Renal cortex interstitium (tissue), 11 donors: Measurements from ENCODE around the gene CTSD. TPM values are rescaled to one million over a fixed set of nuclear protein-coding genes. Genes with fewer than 3 reads are reported as not detected.

ENCODE experiments used
- DNase-seq, 11 donors: peaks; one replicate each; pipeline ENCODE4 v3.0.0-alpha.2; 2013; ENCODE audit warnings: low read depth in 9 of 11, low spot score in 4 of 11; ENCODE audit errors: extremely low read depth in 1 of 11
- polyA plus RNA-seq, 3 donors: library from polyadenylated mRNA; unstranded; fragments of 120-200 nt; gene quantifications; one replicate each; pipeline ENCODE4 v1.2.1, GENCODE V29; 2013; ENCODE audit not compliant: insufficient read length in 3 of 3

CTSD gene
- polyA plus RNA-seq, 3 donors: 195 to 261 (median 236) TPM

DNA sequence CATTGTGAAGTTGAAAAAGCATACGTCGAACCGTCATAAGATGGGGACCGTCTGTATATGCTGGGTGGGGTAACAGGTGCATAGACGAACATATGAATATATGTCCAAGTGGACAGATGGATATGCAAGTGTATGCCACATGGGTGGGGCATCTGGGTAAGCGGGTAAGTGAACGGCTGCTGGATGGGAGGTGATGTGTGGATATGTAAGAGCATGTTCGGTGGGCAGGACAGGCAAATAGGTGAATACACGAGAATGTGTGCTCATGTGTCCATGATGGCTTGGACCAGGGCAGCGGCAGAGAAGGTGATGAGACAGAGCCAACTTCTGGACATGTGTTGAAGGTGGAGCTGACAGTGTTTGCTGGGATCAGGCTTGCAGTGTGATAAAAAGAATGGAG is 25.3 kb downstream of the CTSD start:
- no peak for DNase-seq

DNA sequence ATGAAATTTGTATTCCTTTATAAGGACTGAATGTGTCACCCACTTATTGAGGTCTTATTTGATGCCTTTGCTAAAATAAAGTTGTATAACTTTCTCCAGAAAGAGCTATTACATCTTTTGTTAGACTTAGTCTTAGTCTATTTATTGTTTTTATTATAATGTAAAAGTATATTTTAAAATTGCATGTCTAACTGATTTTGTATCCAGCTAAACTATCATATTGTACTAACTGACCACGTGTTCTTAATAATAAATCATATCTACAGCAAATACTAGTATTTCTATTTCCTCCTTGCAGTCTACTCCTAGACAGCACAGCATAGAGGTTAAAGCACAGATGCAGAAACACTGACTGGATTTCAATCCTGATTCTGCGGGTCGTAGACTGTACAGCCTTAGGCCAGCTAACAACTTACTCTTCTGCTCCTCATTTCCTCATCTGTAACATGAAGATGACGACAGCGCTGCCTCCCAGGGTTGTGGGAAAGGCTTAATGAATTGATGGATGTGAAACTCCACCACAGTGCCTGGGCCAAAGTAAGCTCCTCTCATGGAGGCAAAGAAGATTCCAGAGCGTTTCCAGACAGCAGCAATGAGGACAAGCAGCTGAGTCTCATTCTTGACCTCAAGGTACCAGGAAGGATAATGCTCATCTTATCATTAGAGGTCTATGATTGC is 26.5 kb downstream of the CTSD start:
- DNase-seq: no peak

DNA sequence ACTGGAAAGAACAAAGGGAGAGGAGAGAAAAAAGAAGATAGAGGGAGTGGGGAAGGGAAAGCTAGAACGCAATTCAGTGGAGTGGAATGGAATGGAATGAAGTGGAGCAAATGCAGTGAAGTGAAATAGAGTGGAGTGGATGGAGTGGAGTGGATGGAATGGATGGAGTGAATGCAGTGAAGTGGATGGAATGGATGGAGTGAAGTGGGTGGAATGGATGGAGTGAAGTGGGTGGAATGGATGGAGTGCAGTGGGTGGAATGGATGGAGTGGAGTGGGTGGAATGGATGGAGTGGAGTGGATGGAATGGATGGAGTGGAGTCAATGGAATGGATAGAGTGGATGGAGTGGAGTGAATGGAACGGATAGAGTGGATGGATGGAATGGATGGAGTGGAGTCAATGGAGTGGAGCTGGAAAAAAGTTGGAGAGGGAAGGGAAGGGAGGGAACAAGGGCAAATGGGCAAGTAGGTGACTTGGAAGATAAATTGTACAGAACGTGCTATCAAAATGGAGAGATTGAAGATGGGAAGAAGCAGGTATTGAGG is 27.2 kb downstream of the CTSD start:
- no peak for DNase-seq

DNA sequence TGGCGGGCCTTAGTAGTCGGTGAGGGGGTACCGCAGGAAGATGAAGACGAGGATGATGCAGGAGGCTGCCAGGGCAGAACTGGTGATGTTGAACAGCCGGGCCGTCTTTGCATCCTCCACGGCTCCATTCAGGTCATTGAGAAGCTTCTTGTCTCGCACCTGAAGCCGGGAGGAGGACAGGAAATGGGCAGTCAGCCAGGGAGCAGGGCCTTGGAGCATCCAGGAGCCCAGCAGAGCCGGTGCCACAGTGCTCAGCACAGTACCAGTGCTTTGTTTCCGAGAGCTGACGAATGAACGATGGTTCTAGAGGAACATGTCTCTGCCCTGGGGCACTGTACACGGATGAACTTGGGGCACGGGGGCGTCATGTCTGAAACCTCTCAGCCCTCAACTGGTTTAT is 28.5 kb downstream of the CTSD start:
- DNase-seq: no peak

DNA sequence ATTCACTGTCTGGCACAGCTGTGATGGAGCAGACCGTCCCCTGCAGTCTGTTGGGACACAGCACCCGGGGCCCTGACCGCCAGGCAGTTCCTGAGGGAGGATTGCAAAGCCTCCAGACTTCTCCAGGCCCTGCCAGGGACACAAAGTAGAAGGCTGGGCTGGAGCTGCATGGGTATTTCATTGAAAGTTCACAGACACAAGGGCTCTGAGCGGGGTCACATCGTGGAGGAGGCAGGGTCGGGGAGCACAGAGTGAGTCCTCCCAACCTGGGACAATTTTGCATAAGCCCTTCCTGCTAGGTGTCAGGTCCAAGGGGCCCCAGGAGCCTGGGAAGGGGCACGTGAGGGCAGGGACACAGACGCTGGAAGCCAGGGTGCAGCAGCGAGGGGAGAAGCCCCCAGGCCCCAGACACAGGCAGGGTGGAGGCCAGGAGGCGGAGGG is 29.1 kb downstream of the CTSD start:
- no peak for DNase-seq

DNA sequence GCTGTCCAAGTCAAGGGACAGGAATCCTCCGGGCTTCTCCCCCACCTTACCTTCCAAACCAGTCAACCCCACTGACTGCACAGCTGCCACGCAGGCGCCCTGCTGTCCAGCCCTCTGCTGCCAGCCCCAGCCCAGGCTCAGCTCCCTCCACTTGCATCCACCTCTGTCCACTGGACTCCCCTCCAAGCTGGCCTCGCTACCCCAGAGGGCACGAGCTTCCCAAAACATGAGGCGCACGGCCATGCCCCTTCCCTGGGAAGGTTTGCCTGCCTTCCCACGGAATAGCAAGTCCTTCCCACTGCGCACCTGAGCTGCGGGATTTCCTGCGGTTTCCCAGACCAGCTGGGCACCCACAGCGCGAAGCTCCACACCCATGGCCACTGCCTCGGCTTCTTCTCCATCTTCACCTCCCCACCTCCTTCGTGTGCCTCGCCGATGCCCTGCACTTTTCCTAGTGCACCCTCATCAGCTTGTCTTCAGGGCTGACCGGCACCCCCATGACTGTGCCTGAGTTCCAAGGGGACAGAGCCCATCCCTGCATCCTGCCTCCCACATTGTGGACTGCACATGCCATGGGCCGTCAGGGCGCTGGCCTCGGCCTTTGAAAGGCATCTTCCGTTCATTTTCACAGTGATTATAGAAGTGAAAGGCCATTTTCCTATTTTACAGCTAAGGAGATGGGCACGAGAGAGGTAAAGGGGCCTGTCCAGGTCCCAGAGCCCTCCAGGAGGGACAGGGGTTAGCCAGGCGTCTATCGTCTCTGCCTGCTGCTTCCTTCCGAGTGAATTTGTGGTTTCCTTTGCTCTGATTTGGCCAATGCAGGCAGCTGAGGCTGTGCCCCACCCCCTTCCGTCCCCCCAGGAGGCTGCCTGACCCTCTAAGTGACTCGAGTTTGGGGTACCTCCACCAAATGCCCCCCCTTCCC is 29.7 kb downstream of the CTSD start:
- DNase-seq: no peak

DNA sequence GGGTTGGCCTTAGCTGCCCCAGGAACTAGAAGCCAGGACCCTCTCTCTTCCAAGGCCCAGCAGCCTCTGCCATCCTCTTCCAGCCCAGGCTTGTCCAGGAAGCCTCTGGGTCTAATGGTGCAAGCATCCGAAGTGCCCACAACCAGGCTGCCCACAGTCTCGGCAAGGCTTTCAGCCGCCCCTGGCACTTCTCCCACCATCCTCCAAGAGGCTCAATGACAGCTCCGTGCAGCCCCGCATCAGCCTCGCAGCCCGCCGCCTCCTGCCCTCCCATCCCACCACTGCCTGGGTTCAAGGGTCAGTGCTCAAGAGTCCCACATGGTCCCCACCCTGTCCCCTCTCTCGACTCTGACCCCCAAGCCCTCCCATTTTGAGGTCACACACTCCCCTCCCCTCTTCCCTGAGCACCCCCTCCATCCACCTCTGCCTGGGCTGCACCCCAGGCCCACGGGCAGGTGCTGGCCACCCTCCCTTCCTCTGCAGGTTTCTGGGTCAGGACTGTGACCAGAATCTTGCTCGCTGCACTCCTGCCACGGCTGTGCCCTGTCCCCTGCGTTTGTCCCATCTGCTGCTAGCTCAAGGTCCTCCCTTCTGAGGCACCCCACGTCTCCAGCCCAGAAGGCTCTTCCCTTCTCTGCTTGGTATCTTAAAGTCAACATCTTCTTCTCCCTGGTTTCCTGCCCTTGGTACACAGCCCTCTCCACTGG is 30.6 kb downstream of the CTSD start:
- no peak for DNase-seq

DNA sequence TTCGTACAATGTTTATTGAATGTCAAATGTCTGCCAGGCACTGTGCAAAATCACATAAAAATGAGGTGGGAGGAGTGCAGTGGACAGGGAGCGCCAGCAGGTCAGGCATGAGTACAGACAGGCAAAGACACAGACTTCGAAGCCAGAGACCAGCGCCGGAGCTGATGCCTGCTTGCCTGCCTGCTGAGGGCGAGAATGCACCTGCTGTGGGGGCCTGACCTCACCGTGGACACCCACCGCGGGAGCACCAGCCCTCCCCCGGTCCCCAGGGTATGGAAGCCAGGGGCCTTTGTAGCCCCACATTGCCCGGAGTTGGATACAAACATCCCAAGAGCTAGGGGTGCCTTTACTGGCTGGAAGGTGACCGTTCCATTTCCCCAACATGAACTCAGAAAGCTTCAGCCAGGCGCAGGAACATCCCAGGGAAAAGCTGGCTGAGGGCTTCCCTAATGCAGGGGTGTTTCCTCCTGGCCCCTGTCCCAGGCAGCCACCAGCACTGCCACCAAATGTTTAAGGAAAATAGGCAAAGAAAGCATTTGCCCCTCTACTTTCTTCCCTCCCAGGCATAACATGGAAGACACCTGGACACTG is 31.2 kb downstream of the CTSD start:
- no peak for DNase-seq

DNA sequence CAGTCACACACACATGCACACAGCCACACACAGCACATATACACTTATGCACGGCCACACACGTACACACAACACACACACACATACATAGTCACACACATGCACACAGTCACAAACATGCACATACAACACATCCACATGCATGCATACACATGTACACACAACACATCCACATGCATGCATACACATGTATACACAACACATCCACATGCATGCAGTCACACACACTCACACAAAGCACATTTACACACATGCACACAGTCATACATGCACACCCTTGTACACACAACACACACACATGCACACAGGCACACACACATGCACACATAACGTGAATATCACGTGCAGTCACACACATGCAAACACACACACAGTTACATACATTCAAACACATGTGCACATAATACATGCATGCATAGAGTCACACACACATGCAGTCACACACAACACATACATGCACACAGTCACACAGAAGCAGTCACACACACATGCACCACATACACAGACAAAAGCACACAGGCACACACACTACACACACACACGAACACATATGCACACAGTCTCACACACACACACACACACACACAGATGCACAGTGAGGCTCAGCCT is 32.2 kb downstream of the CTSD start:
- no peak for DNase-seq

DNA sequence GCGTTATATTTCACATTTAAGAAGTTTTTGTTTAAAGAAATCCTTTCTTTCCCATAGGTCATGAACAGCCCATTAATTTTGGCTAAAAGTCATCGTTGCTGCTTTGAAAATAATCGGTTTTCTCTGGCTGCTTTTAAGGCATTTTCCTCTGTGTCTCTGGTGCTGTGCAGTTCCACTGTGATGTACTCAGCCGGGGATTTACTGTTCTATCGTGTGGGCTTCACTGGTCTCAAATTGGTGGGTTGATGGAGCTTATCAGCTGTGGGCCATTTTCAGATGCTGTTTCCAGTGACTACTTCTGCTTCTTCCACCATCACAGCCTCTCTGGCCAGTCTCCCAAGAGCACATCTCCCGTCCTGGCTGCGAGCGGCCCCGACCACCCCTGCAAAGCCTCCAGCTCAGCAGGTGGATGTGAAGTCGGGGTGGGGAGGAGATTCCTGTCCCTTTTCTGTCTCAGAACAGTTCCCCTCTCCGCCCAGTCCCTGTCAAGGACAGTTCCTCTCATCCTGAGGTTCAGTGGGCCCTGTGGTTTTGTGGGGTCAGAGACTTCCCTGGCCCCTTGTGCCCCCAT is 33.6 kb downstream of the CTSD start:
- DNase-seq: no peak

DNA sequence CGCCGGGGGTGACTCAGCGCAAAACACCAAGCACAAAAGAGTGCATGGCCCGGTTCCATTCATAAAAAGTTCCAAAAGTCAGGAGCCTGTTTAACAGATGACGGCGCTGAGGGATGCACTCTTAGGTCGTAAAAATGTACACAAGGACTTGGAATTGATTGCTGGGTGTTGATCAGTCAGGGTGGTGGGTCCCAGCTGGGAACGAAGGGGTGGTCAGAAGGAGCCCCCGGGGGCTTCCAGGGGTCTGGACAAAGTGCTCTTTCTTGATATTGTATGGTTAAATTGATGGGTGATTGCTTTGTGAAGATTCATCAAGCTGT is 34.1 kb downstream of the CTSD start:
- DNase-seq: no peak

DNA sequence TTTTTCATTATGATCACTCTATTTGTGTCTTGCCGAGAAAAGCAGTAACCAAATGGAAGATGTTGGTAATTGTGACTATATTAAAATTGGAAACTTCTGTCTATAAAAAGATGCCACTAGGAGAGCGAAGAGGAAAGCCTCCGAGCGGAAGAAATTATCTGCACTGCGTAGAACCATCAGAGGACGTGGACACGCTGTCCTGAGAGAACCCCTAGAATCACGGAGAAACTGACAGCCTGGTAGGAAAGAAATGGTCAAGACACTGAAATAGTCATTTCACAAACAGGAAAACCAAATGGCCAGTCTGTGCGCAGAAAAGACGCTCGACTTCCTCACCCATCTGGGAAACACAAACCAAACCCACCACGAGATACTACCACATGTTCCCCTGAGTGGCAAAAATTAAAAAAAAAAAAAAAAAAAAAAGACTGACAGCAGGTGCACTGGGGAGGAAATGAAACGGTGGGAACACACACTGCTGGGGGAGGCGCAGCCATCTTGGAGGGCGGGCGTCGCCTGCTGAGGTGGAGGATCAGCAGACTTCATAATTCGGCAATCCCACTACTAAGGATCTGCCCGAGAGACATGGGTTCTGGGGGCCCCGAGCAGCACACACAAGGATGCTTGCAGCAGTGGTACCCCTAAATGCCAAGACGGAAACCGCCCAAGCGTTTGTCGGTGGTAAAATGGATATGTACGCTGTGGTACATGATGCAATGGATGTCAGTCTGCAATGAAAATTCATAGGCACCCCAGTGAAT is 34.6 kb downstream of the CTSD start:
- DNase-seq: no peak

DNA sequence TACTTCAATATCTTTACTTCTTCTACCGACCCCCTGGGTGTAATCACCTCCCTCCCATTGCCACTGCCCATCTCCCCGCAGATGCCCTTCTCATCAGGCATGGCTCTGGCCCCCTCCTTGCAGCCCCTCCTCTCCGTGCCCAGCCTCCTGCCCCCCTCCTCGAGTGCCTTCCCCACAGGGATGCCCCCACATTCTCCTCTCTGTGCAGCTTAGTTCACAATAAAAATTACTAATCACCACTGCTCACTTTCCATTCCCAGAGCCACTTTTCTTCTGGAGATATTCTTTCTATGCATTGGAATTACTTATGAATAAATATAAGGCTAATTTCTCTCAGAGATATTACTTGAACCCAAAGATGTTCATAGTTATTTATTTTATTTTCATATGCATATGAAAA is 35.4 kb downstream of the CTSD start:
- no peak for DNase-seq

DNA sequence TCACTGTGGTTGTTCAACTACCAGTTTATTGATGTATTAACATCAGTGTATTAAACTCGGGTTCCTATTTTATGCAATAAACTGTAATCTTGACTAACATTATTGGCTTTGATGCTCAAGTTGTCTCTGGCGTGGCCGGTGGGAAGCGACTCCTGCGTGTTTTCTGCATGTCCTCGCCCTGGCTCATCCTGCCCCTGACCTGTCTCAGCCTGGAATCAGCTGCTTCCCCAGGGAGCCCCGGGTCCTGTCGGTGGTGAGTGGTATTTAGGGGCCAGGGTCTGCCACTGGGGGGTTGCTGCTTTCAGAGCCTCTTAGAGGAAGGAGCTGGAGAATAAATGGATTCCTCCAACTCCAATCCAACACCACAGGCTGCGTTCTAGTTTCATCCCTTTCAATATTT is 35.9 kb downstream of the CTSD start:
- no peak for DNase-seq

DNA sequence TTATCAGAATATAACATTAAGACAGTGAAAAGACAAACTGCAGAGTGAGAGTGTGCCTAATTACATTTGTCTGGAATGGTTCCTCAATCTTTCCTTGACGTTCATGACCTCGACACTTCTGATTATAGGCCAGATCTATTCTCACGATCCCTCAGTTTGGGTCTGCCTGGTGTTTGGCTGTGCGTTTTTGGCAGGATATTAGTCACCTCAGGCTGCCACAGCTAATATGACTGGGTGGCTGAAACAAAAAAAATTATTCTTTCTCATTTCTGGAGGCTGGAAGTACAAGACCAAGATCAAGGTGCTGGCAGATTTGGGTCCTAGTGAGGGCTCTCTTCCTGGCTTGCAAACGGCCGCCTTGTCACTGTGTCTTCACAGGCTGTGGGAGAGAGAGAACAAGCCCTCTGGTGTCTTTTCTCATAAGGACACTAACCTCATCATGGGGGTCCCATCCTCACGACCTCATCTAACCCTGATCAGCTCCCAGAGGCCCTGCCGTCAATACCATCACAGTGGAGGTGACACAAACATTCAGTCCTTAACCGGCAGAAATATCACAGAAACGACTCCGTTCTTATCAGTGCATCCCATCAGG is 36.5 kb downstream of the CTSD start:
- no peak for DNase-seq

DNA sequence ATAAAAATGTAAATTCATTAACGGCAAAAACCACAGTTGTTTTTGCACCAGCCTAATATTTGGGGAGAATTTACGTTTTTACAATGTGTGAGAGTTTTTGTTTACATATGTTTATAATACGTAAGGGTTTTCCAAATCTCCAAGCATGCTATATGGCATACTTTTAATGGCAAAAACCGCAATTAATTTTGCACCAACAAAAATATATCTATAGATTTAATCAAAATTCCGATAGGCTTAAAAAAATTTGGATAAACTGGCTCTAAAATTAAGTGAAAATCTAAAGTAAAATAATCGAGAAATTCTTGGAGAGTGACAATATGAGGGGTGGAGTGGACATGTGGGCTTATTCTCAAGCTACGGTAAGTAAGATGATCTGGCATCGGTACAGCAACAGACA is 43.9 kb downstream of the CTSD start:
- no peak for DNase-seq

DNA sequence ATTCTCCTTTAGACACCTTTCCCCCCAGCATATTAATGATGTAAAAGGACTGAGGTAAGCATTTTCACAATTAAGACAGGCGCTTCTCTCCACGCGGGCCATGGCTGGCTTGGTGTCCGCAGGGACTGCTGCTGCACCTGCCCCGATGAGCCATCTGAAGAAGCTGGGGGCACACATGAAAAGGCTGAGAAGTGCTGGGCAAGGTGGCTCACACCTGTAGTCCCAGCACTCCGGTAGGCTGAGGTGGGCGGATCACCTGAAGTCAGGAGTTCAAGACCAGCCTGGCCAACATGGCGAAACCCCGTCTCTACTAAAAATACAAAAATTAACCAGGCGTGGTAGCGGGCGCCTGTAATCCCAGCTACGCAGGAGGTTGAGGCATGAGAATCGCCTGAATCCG is 45.4 kb downstream of the CTSD start:
- DNase-seq: no peak

DNA sequence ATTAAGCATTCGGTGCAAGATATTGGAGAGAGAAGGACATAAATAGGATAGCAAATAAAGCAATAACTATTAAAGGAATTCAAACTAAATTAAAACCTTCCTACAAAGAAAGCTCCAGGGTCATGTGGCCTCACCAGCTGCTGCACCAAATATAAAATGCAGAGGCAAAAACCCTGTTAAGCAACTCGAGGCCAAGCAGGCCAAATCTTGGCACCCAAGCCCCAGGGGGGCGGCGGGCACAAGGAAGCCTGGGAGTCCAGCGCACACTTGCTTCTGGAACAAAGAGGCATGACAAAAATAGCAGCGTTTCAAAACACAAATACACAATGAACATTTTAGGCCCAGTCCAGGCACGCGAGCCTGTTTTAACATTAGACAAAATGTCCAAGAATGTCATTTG is 46.0 kb downstream of the CTSD start:
- no peak for DNase-seq
